ENCODE measurements around the gene FAU. TPM values are rescaled to one million over a fixed set of nuclear protein-coding genes. Genes with fewer than 3 reads are reported as not detected.

The FAU gene
- total RNA-seq, 1 donor from 2014 or later = 267 TPM

GRCh38 chr11:65136515-65137096 is 14.7 kb upstream of the FAU start:
- no peak for DNase-seq (ENCODE audit: low spot score)

- no peak for DNase-seq (ENCODE audit: low spot score)
These were observed 13.8 kb upstream of the FAU start for GRCh38 chr11:65135633-65136145.

DNA sequence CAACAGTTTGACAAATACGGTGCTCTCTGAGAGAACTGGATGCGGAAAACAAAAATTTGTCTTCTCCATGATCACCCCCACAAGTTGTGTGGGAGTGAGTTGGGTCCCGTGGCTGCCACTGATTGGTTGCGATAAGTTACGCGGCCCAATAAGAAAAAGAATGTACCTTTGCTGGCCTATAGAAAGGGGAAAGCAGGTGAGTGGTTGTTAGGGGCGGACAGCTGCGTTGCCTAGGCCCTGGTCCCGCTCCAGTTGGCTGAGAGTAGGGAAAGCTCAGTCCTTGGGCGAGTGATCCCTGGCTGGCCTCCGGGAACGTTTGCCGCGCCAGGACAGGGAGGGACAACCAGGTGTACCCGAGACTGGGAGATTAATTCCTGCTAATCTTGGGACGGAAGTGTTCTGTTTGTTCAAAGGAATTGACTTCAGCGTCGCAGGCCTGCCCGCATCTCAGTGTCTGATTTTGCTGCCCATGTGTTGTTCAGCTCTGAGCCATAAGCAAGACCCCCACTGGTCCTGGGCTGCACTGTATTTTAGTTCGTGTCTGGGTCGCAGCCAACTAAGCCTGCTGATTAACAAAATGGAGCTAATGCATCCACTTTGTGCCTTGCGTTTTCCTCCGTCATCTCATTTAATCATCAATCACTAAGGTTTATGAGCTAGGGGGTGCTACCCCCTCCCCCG is 13.2 kb upstream of the FAU start:
- DNase-seq (ENCODE audit: low spot score) = peak; percentile 97

DNA sequence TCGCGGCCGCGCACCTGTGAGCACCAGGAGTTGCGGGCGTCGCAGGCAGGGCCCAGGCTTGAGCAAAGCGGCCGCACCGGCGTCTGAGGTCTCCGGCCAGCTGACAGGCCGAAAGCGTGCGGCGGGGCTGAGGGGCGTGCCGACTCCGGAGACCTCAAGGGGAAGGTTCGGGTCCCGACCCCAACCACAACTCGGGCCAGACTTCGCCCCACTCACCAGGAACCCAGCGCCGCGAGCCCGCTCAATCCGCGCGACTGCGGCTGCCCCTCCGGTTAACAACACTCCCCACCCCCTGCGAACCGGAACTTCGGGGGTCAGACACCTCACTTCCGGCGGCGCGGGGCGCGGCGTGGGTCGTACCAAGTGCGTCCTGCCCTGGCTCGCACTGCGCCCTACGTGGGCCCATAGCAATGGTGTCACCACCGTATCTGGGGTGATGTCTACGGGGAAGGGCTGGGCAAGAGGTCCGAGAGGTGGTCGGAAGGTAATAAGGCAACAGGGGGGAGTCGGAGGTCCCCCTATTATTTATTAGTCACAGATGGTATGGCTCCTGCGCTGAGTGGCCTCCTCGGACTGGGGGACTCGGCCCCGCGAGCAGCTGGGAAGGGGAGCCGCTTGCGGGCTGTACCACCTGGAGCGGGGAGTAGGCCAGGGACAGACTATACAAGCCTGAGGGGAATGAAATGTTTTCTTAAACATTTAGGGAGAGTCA is 12.5 kb upstream of the FAU start, which contains the start of gene SYVN1:
Gene SYVN1 (minus strand): TSS at position 280 of the 712 bp plus-strand sequence. CDS start 918 bp downstream, outside the sequence.
- DNase-seq (ENCODE audit: low spot score) = peak; percentile 94

DNA sequence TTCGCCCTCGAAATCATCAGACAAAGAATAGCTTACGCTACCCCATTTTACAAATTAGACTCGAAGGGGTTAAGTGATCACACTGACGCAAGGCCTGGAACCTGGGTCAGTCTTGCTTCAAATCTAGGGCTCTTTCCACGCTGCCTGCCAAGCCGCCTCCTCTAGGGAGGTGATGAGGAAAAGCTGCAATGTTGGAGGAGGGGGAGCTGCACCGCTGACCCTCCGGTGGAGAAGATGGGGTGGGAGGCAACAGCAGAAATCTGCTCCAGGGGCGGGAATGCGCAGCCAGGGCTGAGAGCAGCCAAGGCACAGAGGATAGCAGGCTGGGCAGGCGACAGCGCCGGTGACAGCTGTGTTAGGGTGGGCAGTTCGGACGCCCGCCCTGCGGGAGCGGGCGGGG is 11.8 kb upstream of the FAU start:
- no peak for DNase-seq (ENCODE audit: low spot score)

- DNase-seq (ENCODE audit: low spot score) = no peak
These were observed 11.2 kb upstream of the FAU start for GRCh38 chr11:65132988-65133700.

DNA sequence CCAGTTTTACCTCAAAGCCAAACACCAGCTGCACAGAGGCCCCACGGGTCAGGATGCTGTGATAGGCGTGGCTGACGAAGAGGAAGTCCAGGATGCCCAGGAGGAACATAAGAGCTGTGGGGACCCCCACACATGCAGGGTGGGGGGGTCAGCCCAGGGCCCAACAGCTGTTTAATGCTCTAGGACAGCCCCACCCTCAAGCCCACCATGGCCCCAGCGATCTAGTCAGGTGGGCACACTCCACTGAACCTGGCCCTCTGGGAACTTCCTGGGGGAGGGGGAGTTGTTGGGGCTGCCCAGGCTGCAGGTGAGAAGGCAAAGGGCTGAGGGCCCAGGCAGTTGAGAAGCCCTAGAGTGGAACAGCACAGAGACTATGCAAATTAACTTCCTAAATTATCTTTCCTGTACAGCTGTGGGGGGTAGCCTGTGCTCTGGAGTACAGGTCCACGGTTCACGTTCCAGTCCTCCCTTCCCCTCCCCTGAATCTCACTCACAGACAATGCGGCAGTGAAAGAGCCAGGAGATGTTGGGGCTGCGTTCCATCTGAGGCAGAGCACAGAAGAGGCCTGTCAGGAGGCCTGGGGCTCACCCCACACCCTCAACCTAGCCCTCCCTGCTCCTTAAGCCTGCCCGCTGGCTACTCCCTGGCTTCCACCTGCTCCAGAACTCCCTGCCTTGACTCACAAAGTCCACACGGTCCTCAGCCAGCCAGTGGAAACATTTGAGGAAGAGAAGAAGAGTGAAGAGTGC is 10.5 kb upstream of the FAU start:
- DNase-seq (ENCODE audit: low spot score) = no peak

DNA sequence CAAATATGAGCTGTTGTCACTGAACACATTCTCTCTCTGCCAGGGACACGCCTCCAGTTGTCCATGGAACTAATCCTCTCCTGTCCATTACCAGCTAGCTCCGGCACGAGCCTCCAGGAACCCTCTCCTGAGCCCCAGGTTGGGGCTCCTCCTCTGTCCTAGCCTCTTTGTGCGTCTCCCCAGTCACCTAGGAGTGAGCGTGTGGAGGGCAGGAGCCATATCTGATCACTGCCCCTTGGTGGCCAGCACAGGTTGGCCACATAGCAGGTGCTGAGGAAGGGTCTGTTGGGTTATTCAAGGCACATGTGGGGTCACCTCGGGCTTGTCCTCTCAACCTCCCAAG is 9.9 kb upstream of the FAU start:
- DNase-seq (ENCODE audit: low spot score) = no peak

DNA sequence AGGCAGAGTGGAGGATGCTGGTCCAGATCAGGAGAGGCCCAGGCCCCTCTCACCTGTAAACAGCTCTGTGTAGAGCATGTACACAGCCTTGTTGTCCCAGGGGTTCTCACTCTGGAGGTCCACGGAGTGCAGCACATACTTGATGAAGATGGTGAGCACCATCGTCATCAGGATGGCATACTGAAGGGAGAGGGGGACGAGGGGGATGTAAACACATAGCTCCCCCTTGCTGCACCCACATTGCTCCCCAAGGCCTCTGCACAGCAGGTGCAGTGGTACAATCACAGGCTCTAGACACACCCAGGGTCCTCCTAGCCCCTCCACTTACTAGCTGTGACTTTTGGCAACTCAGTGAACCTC is 9.5 kb upstream of the FAU start:
- DNase-seq (ENCODE audit: low spot score) = no peak

- DNase-seq (ENCODE audit: low spot score) = no peak
These were observed 8.9 kb upstream of the FAU start for GRCh38 chr11:65130631-65131416.

- no peak for DNase-seq (ENCODE audit: low spot score)
These were observed 7.9 kb upstream of the FAU start for GRCh38 chr11:65129649-65130441.

- DNase-seq (ENCODE audit: low spot score) = no peak
These were observed 6.5 kb upstream of the FAU start for GRCh38 chr11:65128182-65129145.

DNA sequence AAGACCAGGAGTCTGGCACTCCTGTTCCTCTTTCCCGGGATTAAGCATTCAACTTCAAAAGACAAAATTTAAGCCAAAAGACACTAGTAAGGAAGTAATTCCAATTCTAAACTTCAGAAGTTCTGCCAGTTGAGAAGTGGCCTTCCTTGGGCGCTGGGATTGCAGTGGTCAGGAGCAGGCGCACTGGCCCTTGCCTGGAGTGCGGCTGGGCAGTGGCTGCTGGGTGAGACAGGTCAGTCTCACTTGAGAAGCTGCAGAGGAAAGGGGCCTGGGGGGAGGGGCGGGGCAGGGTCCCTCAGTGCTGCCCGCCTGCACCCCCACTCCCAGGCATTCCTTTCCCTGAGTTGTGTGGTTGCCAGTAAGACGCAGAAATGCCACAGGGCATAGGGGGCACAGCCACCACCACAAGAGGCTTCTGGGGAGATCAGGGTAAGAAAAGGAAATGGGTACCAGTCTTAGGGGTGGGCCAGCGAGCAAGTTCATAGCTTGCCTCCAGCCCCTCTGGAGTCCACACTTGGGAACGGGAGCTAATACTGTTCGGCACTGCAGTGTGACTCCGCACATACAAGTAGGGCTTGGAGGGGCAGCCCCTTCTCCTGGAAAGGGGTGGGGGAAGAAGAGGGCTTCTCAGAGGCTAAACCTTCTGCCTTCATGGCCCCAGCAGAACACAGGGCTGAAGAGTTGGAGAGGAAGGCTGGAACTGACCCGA is 5.7 kb upstream of the FAU start:
- DNase-seq (ENCODE audit: low spot score) = no peak

DNA sequence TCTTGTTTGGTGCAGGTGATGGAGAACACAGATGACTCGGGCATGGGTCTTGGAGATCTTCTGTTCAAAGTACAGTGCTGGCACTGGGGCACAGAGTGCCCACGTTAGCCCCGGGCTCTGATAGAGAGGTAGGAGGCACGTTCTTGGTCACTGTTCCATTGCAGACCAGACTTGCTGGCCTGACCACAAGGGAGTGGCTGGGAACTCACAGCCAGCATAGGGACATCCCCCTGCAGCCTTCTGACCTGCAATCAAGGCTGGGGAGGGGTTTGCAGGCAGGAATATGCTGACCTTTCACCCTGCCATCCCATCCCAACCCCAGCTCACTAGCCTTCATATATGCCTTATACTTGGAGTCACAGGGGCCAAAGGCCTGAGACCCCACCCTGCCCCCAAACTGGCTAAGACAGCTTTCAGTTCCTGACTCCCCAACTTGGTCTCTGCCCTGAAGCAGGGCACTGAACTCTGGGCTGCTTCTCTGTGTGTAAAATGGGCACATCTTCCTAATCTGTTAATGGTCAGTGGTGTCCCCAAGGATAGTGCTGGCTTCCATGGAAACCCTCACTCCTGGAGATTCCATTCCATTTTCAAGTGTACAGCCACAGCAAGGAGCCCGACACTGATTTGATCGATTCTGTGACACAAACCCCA is 4.8 kb upstream of the FAU start:
- DNase-seq (ENCODE audit: low spot score) = no peak

- no peak for DNase-seq (ENCODE audit: low spot score)
These were observed 3.5 kb upstream of the FAU start for GRCh38 chr11:65125197-65126056.

DNA sequence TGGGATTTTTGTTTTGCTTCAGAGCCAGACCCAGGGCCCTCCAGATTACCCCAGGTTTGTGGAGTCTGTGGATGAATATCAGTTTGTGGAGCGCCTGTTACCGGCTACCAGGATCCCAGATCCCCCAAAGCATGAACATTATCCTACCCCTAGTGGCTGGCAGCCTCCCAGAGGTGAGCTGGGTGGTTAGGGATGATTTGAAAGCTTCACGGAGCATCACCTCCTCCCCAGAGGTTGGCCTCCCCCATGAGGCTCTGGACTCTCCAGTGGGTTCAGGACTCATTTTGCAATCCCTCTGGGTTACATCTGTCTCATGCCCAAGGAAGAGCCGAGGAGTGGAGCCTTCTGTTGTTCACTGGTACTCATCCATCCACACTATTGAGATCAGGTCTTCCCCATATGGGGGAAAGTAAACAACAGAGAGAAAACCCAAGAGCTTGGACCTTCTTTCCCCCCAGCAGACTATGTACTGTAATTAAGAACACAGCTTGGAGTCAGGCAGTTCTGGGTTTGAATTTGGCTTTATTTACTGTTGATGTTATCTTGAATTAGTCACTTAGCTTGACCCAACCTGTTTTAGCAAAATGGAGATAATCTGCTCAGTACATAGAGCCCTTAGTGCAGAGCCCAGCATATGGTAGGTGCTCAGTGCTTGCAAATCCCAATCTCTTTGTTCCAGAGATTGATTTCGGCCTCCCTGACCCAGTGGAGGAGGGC is 2.7 kb upstream of the FAU start:
- DNase-seq (ENCODE audit: low spot score) = no peak
